ENCODE results near the gene EPHB3.

The EPHB3 gene

GRCh38 chr3:184602372-184603150 is 41.0 kb downstream of the EPHB3 start:
- no peak overlapping the region for H3K4me3 ChIP-seq (ENCODE audit: control insufficient read depth, low read depth, low read length)
- DNase-seq (ENCODE audit: low read depth): no peak
- TF ChIP-seq CTCF (IDR thresholded peaks at IDR 0.05; ENCODE audit: control insufficient read depth, insufficient read depth, low read depth, low read length, missing control alignments): no peak

- no peak overlapping the region for H3K4me3 ChIP-seq (ENCODE audit: control insufficient read depth, low read depth, low read length)
Measured at GRCh38 chr3:184603151-184604030, 41.8 kb downstream of the EPHB3 start.

GRCh38 chr3:184604039-184604601 is 42.5 kb downstream of the EPHB3 start:
- DNase-seq (ENCODE audit: low read depth): no peak
- H3K4me3 ChIP-seq (ENCODE audit: control insufficient read depth, low read depth, low read length): peak overlapping the region; percentile 15
- TF ChIP-seq CTCF (IDR thresholded peaks at IDR 0.05; ENCODE audit: control insufficient read depth, insufficient read depth, low read depth, low read length, missing control alignments): no peak

More at GRCh38 chr3:184603151-184604030, 41.8 kb downstream of the EPHB3 start:
- no peak for DNase-seq (ENCODE audit: low read depth)
- TF ChIP-seq CTCF (IDR thresholded peaks at IDR 0.05; ENCODE audit: control insufficient read depth, insufficient read depth, low read depth, low read length, missing control alignments): no peak

GRCh38 chr3:184604615-184605290 is 43.2 kb downstream of the EPHB3 start:
- no peak for DNase-seq (ENCODE audit: low read depth)

GRCh38 chr3:184608209-184608608 is 46.6 kb downstream of the EPHB3 start:
- TF ChIP-seq CTCF (IDR thresholded peaks at IDR 0.05; ENCODE audit: control insufficient read depth, insufficient read depth, low read depth, low read length, missing control alignments): no peak
- DNase-seq (ENCODE audit: low read depth): no peak
- H3K4me3 ChIP-seq (ENCODE audit: control insufficient read depth, low read depth, low read length): no peak overlapping the region

More at GRCh38 chr3:184604615-184605290, 43.2 kb downstream of the EPHB3 start:
- no peak for TF ChIP-seq CTCF (IDR thresholded peaks at IDR 0.05; ENCODE audit: control insufficient read depth, insufficient read depth, low read depth, low read length, missing control alignments)
- H3K4me3 ChIP-seq (ENCODE audit: control insufficient read depth, low read depth, low read length): no peak overlapping the region; the same call in 1 of the 2 replicates

All from AG09309 (cell line).